SK-N-SH treated with all-trans-retinoic acid at 6 μM for 48 hours (cell line): Measurements from ENCODE around the gene EPN1.

Source experiments
- ATAC-seq: fragments of 200-7000 bp; cut with Tn5 transposase; 3 replicates; pipeline ENCODE4 v1.9.1; 2020; ENCODE audit warnings: mild to moderate bottlenecking, moderate library complexity
- ARNTL ChIP-seq: fragments of 450-650 bp; formaldehyde crosslinking; IDR thresholded peaks from 2 replicates; pipeline ENCODE4 v1.5.0; 2020; ENCODE audit warnings: low read depth, mild to moderate bottlenecking, moderate library complexity, borderline replicate concordance
- BACH2 ChIP-seq: fragments of 250-450 bp; sonication (Bioruptor Pico); IDR thresholded peaks from 2 replicates; pipeline ENCODE4 v1.9.0; 2021; ENCODE audit warnings: mild to moderate bottlenecking, borderline replicate concordance
- CSDC2 ChIP-seq: fragments of 250-450 bp; sonication (Bioruptor Pico); IDR thresholded peaks from 2 replicates; pipeline ENCODE4 v1.5.0; 2020; ENCODE audit warnings: mild to moderate bottlenecking, moderate library complexity
- CSRNP3 ChIP-seq: fragments of 250-450 bp; sonication (Bioruptor Pico); IDR thresholded peaks from 2 replicates; pipeline ENCODE4 v1.5.1; 2021; ENCODE audit warnings: mild to moderate bottlenecking, moderate library complexity
- ESRRG ChIP-seq: fragments of 250-450 bp; sonication (Bioruptor Pico); IDR thresholded peaks from 2 replicates; pipeline ENCODE4 v1.6.1; 2021; ENCODE audit warnings: mild to moderate bottlenecking
- GLIS3 ChIP-seq: fragments of 250-450 bp; sonication (Bioruptor Pico); IDR thresholded peaks from 2 replicates; pipeline ENCODE4 v1.5.0; 2020; ENCODE audit warnings: mild to moderate bottlenecking, moderate library complexity
- ISL1 ChIP-seq: fragments of 250-450 bp; sonication (Bioruptor Pico); IDR thresholded peaks from 2 replicates; pipeline ENCODE4 v2.1.2; 2022; ENCODE audit warnings: mild to moderate bottlenecking, moderate library complexity
- OSR1 ChIP-seq: fragments of 250-450 bp; sonication (Bioruptor Pico); IDR thresholded peaks from 2 replicates; pipeline ENCODE4 v1.8.0; 2022; ENCODE audit warnings: moderate library complexity, mild to moderate bottlenecking, inconsistent platforms
- PATZ1 ChIP-seq: fragments of 250-450 bp; sonication (Bioruptor Pico); IDR thresholded peaks from 2 replicates; pipeline ENCODE4 v1.8.0; 2020; ENCODE audit warnings: mild to moderate bottlenecking, moderate library complexity, borderline replicate concordance
- POU6F1 ChIP-seq: fragments of 250-450 bp; sonication (Bioruptor Pico); IDR thresholded peaks from 2 replicates; pipeline ENCODE4 v1.8.0; 2021; ENCODE audit warnings: low read depth, mild to moderate bottlenecking, moderate library complexity, borderline replicate concordance
- PPARA ChIP-seq: fragments of 250-450 bp; sonication (Bioruptor Pico); IDR thresholded peaks from 2 replicates; pipeline ENCODE4 v1.5.0; 2020; ENCODE audit warnings: mild to moderate bottlenecking, borderline replicate concordance
- RARB ChIP-seq: fragments of 250-450 bp; sonication (Bioruptor Pico); IDR thresholded peaks from 2 replicates; pipeline ENCODE4 v1.8.0; 2021; ENCODE audit warnings: mild to moderate bottlenecking, moderate library complexity
- SNAI2 ChIP-seq: fragments of 250-450 bp; sonication (Bioruptor Pico); IDR thresholded peaks from 2 replicates; pipeline ENCODE4 v1.5.0; 2020; ENCODE audit warnings: mild to moderate bottlenecking, moderate library complexity
- TCF4 ChIP-seq: fragments of 250-450 bp; sonication (Bioruptor Pico); IDR thresholded peaks from 2 replicates; pipeline ENCODE4 v1.8.0; 2021; ENCODE audit warnings: mild to moderate bottlenecking, moderate library complexity, borderline replicate concordance
- TOX ChIP-seq: fragments of 250-450 bp; sonication (Bioruptor Pico); IDR thresholded peaks from 2 replicates; pipeline ENCODE4 v1.8.0; 2021; ENCODE audit warnings: mild to moderate bottlenecking, moderate library complexity, borderline replicate concordance
- TSHZ2 ChIP-seq: fragments of 250-450 bp; sonication (Bioruptor Pico); IDR thresholded peaks from 2 replicates; pipeline ENCODE4 v1.5.0; 2020; ENCODE audit warnings: mild to moderate bottlenecking, moderate library complexity
- ZC3H10 ChIP-seq: fragments of 250-450 bp; sonication (Bioruptor Pico); IDR thresholded peaks from 2 replicates; pipeline ENCODE4 v1.5.1; 2021; ENCODE audit warnings: mild to moderate bottlenecking, moderate library complexity
- ZFP3 ChIP-seq: fragments of 250-450 bp; sonication (Bioruptor Pico); IDR thresholded peaks from 2 replicates; pipeline ENCODE4 v1.5.0; 2020; ENCODE audit warnings: mild to moderate bottlenecking, moderate library complexity
- ZFP30 ChIP-seq: fragments of 450-650 bp; formaldehyde crosslinking; IDR thresholded peaks from 2 replicates; pipeline ENCODE4 v1.5.0; 2022; ENCODE audit warnings: mild to moderate bottlenecking, moderate library complexity
- ZNF565 ChIP-seq: fragments of 450-650 bp; formaldehyde crosslinking; conservative IDR thresholded peaks from 2 replicates; pipeline ENCODE4 v1.5.0; 2020; ENCODE audit warnings: low read depth, mild to moderate bottlenecking, moderate library complexity
- ZNF70 ChIP-seq: fragments of 450-650 bp; formaldehyde crosslinking; IDR thresholded peaks from 2 replicates; pipeline ENCODE4 v1.5.0; 2020; ENCODE audit warnings: mild to moderate bottlenecking, moderate library complexity
- ZNF8 ChIP-seq: fragments of 450-650 bp; formaldehyde crosslinking; IDR thresholded peaks from 2 replicates; pipeline ENCODE4 v1.5.0; 2020; ENCODE audit warnings: mild to moderate bottlenecking, moderate library complexity

Gene EPN1

GRCh38 chr19:55667958-55668357, 7.1 kb upstream of the EPN1 start:
- no peak for ATAC-seq
- TF ChIP-seq CSDC2 (CRISPR knock-in tag): no peak
- TF ChIP-seq POU6F1 (CRISPR knock-in tag): no peak
- TF ChIP-seq ZNF565 (CRISPR knock-in tag): no peak
- TF ChIP-seq PPARA: no peak
- no peak for TF ChIP-seq ISL1 (CRISPR knock-in tag)
- TF ChIP-seq TCF4 (CRISPR knock-in tag): no peak
- no peak for TF ChIP-seq TOX (CRISPR knock-in tag)
- no peak for TF ChIP-seq SNAI2 (CRISPR knock-in tag)
- TF ChIP-seq ZFP3 (CRISPR knock-in tag): no peak
- no peak for TF ChIP-seq ZNF8 (CRISPR knock-in tag)
- TF ChIP-seq ZC3H10 (CRISPR knock-in tag): no peak
- no peak for TF ChIP-seq OSR1 (CRISPR knock-in tag)
- TF ChIP-seq GLIS3: no peak
- no peak for TF ChIP-seq ZFP30 (CRISPR knock-in tag)
- TF ChIP-seq CSRNP3 (CRISPR knock-in tag): no peak
- no peak for TF ChIP-seq ZNF70 (CRISPR knock-in tag)
- TF ChIP-seq ARNTL (CRISPR knock-in tag): no peak
- no peak for TF ChIP-seq ESRRG (CRISPR knock-in tag)

GRCh38 chr19:55668603-55669348, 6.2 kb upstream of the EPN1 start:
- TF ChIP-seq ZNF70 (CRISPR knock-in tag) (no peak), PATZ1 (CRISPR knock-in tag) (no peak), CSDC2 (CRISPR knock-in tag) (no peak), BACH2 (no peak), GLIS3 (no peak)

GRCh38 chr19:55669418-55670279, 5.4 kb upstream of the EPN1 start:
- TF ChIP-seq ZNF565 (CRISPR knock-in tag) (no peak), SNAI2 (CRISPR knock-in tag) (no peak), PATZ1 (CRISPR knock-in tag) (no peak), ARNTL (CRISPR knock-in tag) (no peak), GLIS3 (no peak), TSHZ2 (CRISPR knock-in tag) (no peak), ZC3H10 (CRISPR knock-in tag) (no peak), CSDC2 (CRISPR knock-in tag) (no peak), TCF4 (CRISPR knock-in tag) (no peak), POU6F1 (CRISPR knock-in tag) (no peak), BACH2 (no peak), PPARA (no peak), ZNF70 (CRISPR knock-in tag) (no peak), RARB (no peak), ZFP3 (CRISPR knock-in tag) (no peak)
- ATAC-seq: no peak

More at GRCh38 chr19:55668603-55669348, 6.2 kb upstream of the EPN1 start:
- ATAC-seq: no peak
